Lower leg skin (tissue), 3 donors: ENCODE results near the gene CLDN7.

Experiments used
- CTCF ChIP-seq, 3 donors: fragments of 450-650 bp; IDR thresholded peaks; one replicate each; pipeline ENCODE4 v1.5.1; 2016; ENCODE audit warnings: antibody characterized with exemption in 3 of 3, mild to moderate bottlenecking in 3 of 3, moderate library complexity in 2 of 3
- POLR2A ChIP-seq, 2 donors: fragments of 450-650 bp; IDR thresholded peaks; one replicate each; pipeline ENCODE4 v1.6.1; 2016 to 2017; ENCODE audit warnings: antibody characterized with exemption in 2 of 2, mild to moderate bottlenecking in 1 of 2, moderate library complexity in 1 of 2

- TF ChIP-seq CTCF (IDR thresholded peaks at IDR 0.05) (no peak), POLR2A (IDR thresholded peaks at IDR 0.05) (no peak)
Observed at GRCh38 chr17:7292729-7293128, 30.5 kb upstream of the CLDN7 start.
